Measurements from ENCODE around the gene B4GALT5. TPM values are rescaled to one million over a fixed set of nuclear protein-coding genes. Genes with fewer than 3 reads are reported as not detected.

The B4GALT5 gene
- polyA plus RNA-seq, 1 of the 3 experiments (the other 2 are of a cell fraction) = 35.1 TPM

DNA sequence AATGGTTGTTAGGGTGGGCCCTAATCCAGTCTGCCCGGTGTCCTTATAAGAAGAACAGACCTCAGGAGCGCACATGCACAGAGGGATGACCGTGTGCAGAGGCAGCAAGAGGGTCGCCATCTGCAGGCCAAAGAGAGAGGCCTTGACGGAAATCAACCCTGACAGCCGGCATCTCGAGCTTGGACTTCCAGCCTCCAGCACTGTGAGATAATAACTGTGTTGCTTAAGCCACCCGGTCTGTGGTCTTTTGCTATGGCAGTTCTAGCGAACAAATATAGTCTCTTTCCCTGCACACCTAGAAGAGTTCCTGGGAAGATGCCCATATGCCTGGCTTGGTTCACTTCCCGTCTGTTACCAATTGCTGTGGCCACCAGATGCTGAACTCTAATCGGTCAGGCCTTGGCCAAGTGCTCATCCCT lies 110.5 kb downstream of the B4GALT5 start:
- H3K27me3 ChIP-seq (ENCODE audit: insufficient read depth) = 0 out of 2 replicates have a peak, but pooled peaks cover 3% of the 10 kb centered on the region
- 64% methylated on average over 11 of the region's 11 CpGs for WGBS (ENCODE audit: low lambda C conversion rate)
- POLR2A ChIA-PET = interaction anchor here (0.6 kb wide), 1 partner anchor 323 kb away, joined by 3 read pairs; no protein-coding TSS in a partner anchor
- no peak overlapping the region for H3K9ac ChIP-seq
- H3K36me3 ChIP-seq (replicated peaks in 1 of 2; ENCODE audit: control insufficient read depth in 1 of 2, insufficient read depth in 2 of 2, low read length in 1 of 2) = no peaks in the 10 kb centered on the region
- TF ChIP-seq, protein P1, sequence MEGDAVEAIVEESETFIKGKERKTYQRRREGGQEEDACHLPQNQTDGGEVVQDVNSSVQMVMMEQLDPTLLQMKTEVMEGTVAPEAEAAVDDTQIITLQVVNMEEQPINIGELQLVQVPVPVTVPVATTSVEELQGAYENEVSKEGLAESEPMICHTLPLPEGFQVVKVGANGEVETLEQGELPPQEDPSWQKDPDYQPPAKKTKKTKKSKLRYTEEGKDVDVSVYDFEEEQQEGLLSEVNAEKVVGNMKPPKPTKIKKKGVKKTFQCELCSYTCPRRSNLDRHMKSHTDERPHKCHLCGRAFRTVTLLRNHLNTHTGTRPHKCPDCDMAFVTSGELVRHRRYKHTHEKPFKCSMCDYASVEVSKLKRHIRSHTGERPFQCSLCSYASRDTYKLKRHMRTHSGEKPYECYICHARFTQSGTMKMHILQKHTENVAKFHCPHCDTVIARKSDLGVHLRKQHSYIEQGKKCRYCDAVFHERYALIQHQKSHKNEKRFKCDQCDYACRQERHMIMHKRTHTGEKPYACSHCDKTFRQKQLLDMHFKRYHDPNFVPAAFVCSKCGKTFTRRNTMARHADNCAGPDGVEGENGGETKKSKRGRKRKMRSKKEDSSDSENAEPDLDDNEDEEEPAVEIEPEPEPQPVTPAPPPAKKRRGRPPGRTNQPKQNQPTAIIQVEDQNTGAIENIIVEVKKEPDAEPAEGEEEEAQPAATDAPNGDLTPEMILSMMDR (IDR thresholded peaks at IDR 0.05) = peak; percentile 38
- TF ChIP-seq GATA2 (CRISPR knock-in tag; IDR thresholded peaks at IDR 0.05) (no peak), RAD21 (IDR thresholded peaks at IDR 0.05; ENCODE audit: low read length) (peak; percentile 27), GABPA (IDR thresholded peaks at IDR 0.05; ENCODE audit: low read depth) (no peak), SMC3 (IDR thresholded peaks at IDR 0.05; ENCODE audit: low read depth, low read length) (peak; percentile 29; the same call in 1 of the 2 replicates)
- TF ChIP-seq, protein P2, sequence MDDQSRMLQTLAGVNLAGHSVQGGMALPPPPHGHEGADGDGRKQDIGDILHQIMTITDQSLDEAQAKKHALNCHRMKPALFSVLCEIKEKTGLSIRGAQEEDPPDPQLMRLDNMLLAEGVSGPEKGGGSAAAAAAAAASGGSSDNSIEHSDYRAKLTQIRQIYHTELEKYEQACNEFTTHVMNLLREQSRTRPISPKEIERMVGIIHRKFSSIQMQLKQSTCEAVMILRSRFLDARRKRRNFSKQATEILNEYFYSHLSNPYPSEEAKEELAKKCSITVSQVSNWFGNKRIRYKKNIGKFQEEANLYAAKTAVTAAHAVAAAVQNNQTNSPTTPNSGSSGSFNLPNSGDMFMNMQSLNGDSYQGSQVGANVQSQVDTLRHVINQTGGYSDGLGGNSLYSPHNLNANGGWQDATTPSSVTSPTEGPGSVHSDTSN (IDR thresholded peaks at IDR 0.05) = peak; percentile 80
- H3K27ac ChIP-seq (ENCODE audit: low read depth in 2 of 2, low read length in 1 of 2) = no peak overlapping the region
- peaks cover 0 to 6% of the 10 kb centered on the region in 2 experiments; a peak in 1 of 4 replicates for H3K4me1 ChIP-seq (ENCODE audit: control insufficient read depth in 1 of 2, insufficient read depth in 2 of 2, low read depth in 1 of 2, low read length in 1 of 2)
- H3K9me3 ChIP-seq = no peaks in the 10 kb centered on the region
- CTCF ChIA-PET = interaction anchor here (0.6 to 18.3 kb wide), 8 partner anchors 24 to 341 kb away, joined by 3 to 556 read pairs (median 6); no protein-coding TSS in a partner anchor
- H3K4me3 ChIP-seq (ENCODE audit: low read depth in 2 of 2, low read length in 1 of 2) = no peak overlapping the region
- no peaks in the 10 kb centered on the region for H3K9me2 ChIP-seq
- no peaks in the 10 kb centered on the region for H3K79me2 ChIP-seq (ENCODE audit: insufficient read depth)
- peak; percentile 47 for DNase-seq
- no peak overlapping the region for H3K4me2 ChIP-seq
- no peaks in the 10 kb centered on the region for H3F3A ChIP-seq (replicated peaks; ENCODE audit: insufficient read depth)
- H4K20me1 ChIP-seq (ENCODE audit: insufficient read depth) = no peaks in the 10 kb centered on the region
- no peak overlapping the region for H2AFZ ChIP-seq (ENCODE audit: low read depth)

DNA sequence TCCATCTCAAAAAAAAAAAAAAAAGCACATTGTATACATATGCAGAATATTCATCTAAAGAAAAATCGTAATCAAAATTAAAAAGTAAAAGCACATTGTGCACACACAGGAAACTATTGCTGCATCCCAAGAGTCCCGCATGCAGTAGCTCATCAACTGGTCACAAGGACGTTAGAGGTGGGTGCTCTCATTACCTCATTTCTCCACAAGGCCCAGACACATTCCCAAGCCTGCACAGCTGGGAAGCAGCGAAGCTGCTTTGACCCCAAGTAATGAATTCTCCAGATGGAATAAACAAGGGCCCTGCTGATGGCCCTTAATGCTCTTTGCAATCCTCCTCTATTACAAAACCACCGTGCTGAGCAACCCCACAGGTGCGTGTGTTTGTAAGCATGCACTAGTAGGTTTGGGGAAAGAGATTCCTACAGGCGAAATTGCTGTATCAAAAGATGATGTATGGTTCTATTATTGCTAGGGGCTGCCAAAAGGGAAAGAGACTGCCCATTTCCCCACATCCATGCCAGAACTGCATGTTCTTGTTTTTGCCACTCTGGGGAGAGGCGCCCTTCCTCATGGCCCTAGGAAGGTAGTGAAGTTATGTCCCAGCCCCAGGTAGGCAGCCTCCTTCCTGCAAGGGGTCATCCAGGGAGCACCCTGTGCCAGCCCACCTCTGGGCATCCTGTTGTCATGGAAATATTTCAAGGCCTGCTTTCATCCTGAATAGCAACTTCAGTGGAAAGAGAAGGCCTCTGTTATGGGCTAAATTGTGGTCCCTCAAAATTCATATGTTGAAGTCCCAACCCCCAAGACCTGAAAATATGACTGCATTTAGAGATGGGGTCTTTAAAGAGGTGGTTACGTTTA lies 111.1 kb downstream of the B4GALT5 start:
- POLR2A ChIA-PET = no interaction called here
- Histone ChIP-seq H3K4me1 (ENCODE audit: control insufficient read depth in 1 of 2, insufficient read depth in 2 of 2, low read depth in 1 of 2, low read length in 1 of 2) (peaks cover 0 to 6% of the 10 kb centered on the region in 2 experiments; a peak in 1 of 4 replicates), H3K9ac (no peak overlapping the region), H3K27ac (ENCODE audit: low read depth in 2 of 2, low read length in 1 of 2) (no peak overlapping the region), H3F3A (replicated peaks; ENCODE audit: insufficient read depth) (no peaks in the 10 kb centered on the region), H3K9me2 (no peaks in the 10 kb centered on the region), H3K4me3 (ENCODE audit: low read depth in 2 of 2, low read length in 1 of 2) (no peak overlapping the region), H3K27me3 (ENCODE audit: insufficient read depth) (no peaks in the 10 kb centered on the region), H3K79me2 (ENCODE audit: insufficient read depth) (no peaks in the 10 kb centered on the region), H2AFZ (ENCODE audit: low read depth) (no peak overlapping the region), H4K20me1 (ENCODE audit: insufficient read depth) (no peaks in the 10 kb centered on the region), H3K4me2 (no peak overlapping the region), H3K36me3 (replicated peaks in 1 of 2; ENCODE audit: control insufficient read depth in 1 of 2, insufficient read depth in 2 of 2, low read length in 1 of 2) (no peaks in the 10 kb centered on the region), H3K9me3 (no peaks in the 10 kb centered on the region)
- 90% methylated on average over 9 of the region's 9 CpGs for WGBS (ENCODE audit: low lambda C conversion rate)
- CTCF ChIA-PET = interaction anchor here (1.4 to 18.3 kb wide), 5 partner anchors 23 to 268 kb away, joined by 5 to 556 read pairs (median 6); no protein-coding TSS in a partner anchor
- no peak for TF ChIP-seq MEF2A (IDR thresholded peaks at IDR 0.05; ENCODE audit: borderline replicate concordance, low read depth)
- TF ChIP-seq, protein P1 (IDR thresholded peaks at IDR 0.05) = no peak
- no peak for DNase-seq

All from SK-N-SH (cell line).